Mucosa of descending colon (tissue), 3 donors: ENCODE data around the gene MRPL30. TPM values are rescaled to one million over a fixed set of nuclear protein-coding genes. Genes with fewer than 3 reads are reported as not detected.
"Not testable (repeated sequence)": the region's sequence is repeated elsewhere in the genome, so short reads cannot be mapped to it uniquely, and the experiment has no call there.

ENCODE experiments used
- ATAC-seq: fragments of 200-7000 bp; cut with Tn5 transposase; one replicate; pipeline ENCODE4 v1.9.1; 2020; ENCODE audit warnings: mild to moderate bottlenecking, moderate library complexity
- DNase-seq, 3 donors: peaks; one replicate each; pipeline ENCODE4 v3.0.0-alpha.2; 2020
- H3K36me3 ChIP-seq: fragments of 200-600 bp; one replicate; pipeline ENCODE4 v1.8.0; 2021; ENCODE audit warnings: low read depth, mild to moderate bottlenecking
- H3K4me1 ChIP-seq: fragments of 200-600 bp; one replicate; pipeline ENCODE4 v1.8.0; 2021; ENCODE audit warnings: low read depth, mild to moderate bottlenecking
- H3K4me3 ChIP-seq: fragments of 200-600 bp; one replicate; pipeline ENCODE4 v1.8.0; 2021; ENCODE audit warnings: mild to moderate bottlenecking
- H3K9me3 ChIP-seq: fragments of 200-600 bp; one replicate; pipeline ENCODE4 v1.8.0; 2021; ENCODE audit warnings: mild to moderate bottlenecking
- intact Hi-C, 2 donors: fragments of 100-400 bp; cut with DNase I in 1 of 2; cut with micrococcal nuclease in 1 of 2; formaldehyde crosslinking; loops; one replicate each; pipeline versions ENCODE4 v1.11.0 to v1.11.1; 2022; cut with DNase I, micrococcal nuclease
- total RNA-seq, 3 donors: library from RNA; stranded (reverse); fragmentation: NEBNext Ultra II Directional in 2 of 3; extraction: Animal tissue kit (Norgen Biotek cat#: 25700) in 2 of 3; gene quantifications; one replicate each; pipeline versions ENCODE4 v1.2.1 to v1.2.4, GENCODE V29; 2021 to 2023
- TF ChIP-seq, protein P1 (sequence below): fragments of 200-600 bp; IDR thresholded peaks from one replicate; pipeline ENCODE4 v1.8.0; 2022; ENCODE audit warnings: antibody characterized with exemption, mild to moderate bottlenecking
- donor health status: DM: no; HTN: no; CAD: no; lungs with moderate emphysema.
- donor health status: DM: no; HTN: no; CAD: no.
- donor health status: DM: no; HTN: yes; CAD: no.

MRPL30 gene
- total RNA-seq, 3 donors from 2014 or later: 22.5 to 23.2 (median 23.0) TPM

GRCh38 chr2:99188357-99188756 lies 7.4 kb downstream of the MRPL30 start:
- intact Hi-C loops: no loop called here
- H3K4me1 ChIP-seq: no peaks in the 10 kb centered on the region
- H3K36me3 ChIP-seq: no peaks in the 10 kb centered on the region
- TF ChIP-seq, protein P1, sequence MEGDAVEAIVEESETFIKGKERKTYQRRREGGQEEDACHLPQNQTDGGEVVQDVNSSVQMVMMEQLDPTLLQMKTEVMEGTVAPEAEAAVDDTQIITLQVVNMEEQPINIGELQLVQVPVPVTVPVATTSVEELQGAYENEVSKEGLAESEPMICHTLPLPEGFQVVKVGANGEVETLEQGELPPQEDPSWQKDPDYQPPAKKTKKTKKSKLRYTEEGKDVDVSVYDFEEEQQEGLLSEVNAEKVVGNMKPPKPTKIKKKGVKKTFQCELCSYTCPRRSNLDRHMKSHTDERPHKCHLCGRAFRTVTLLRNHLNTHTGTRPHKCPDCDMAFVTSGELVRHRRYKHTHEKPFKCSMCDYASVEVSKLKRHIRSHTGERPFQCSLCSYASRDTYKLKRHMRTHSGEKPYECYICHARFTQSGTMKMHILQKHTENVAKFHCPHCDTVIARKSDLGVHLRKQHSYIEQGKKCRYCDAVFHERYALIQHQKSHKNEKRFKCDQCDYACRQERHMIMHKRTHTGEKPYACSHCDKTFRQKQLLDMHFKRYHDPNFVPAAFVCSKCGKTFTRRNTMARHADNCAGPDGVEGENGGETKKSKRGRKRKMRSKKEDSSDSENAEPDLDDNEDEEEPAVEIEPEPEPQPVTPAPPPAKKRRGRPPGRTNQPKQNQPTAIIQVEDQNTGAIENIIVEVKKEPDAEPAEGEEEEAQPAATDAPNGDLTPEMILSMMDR: no peak
- ATAC-seq (no peak), DNase-seq (no peak)
- no peaks in the 10 kb centered on the region for H3K9me3 ChIP-seq
- no peak overlapping the region for H3K4me3 ChIP-seq

DNA sequence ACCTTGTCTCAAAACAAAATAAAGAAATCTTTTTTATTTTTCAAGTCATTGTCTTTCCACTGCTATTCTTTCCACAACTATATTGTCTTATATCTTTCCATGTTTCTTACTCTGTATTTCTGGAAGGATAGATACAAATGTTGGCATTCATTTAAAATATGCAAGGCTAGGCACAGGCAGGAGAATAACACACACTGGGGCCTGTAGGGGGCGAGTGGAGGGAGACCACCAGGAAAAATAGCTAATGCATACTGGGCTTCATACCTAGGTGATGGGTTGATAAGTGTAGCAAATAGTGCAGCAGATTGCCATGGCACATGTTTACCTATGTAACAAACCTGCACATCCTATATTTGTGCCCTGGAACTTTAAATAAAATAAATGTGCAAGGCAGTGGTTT lies 9.6 kb downstream of the MRPL30 start:
- no peak for ATAC-seq
- intact Hi-C loops: no loop called here
- Histone ChIP-seq H3K4me1 (no peaks in the 10 kb centered on the region), H3K9me3 (no peaks in the 10 kb centered on the region), H3K4me3 (no peak overlapping the region), H3K36me3 (no peaks in the 10 kb centered on the region)
- no peak for DNase-seq
- TF ChIP-seq, protein P1: no peak

DNA sequence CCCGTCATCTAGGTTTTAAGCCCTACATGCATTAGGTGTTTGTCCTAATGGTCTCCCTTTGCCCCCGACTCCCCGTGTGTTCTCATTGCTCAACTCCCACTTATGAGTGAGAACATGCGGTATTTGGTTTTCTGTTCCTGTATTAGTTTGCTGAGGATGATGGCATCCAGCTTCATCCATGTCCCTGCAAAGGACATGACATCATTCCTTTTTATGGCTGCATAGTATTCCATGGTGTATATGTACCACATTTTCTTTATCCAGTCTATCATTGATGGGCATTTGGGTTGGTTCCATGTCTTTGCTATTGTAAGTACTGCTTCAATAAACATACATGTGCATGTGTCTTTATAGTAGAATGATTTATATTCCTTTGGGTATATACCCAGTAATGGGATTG lies 11.4 kb downstream of the MRPL30 start:
- DNase-seq, H3K9me3 ChIP-seq, intact Hi-C loops, ATAC-seq, H3K4me1 ChIP-seq, H3K4me3 ChIP-seq, H3K36me3 ChIP-seq: not testable (repeated sequence)

- TF ChIP-seq, protein P1: no peak
- no peak overlapping the region for H3K4me3 ChIP-seq
These were observed 17.3 kb downstream of the MRPL30 start for GRCh38 chr2:99198103-99198841.

GRCh38 chr2:99200076-99200800 lies 19.3 kb downstream of the MRPL30 start:
- DNase-seq (no peak), ATAC-seq (no peak)
- intact Hi-C loops: no loop called here
- Histone ChIP-seq H3K4me1 (no peaks in the 10 kb centered on the region), H3K4me3 (no peak overlapping the region), H3K9me3 (peaks cover 3% of the 10 kb centered on the region), H3K36me3 (peaks cover 6% of the 10 kb centered on the region)
- TF ChIP-seq, protein P1: no peak

More at GRCh38 chr2:99198103-99198841, 17.3 kb downstream of the MRPL30 start:
- Histone ChIP-seq H3K9me3 (no peaks in the 10 kb centered on the region), H3K36me3 (peaks cover 6% of the 10 kb centered on the region), H3K4me1 (no peaks in the 10 kb centered on the region)
- ATAC-seq (peak; percentile 72), DNase-seq (peak in 1 of 3 donors; percentile 58)
- intact Hi-C loops: no loop called here
